HG02943 (cell line): Measurements from ENCODE around the gene HSH2D.
"Not testable (repeated sequence)": the region's sequence is repeated elsewhere in the genome, so short reads cannot be mapped to it uniquely, and the experiment has no call there.

Source experiments
- ATAC-seq: cut with Tn5 transposase; IDR thresholded peaks from one replicate; pipeline ENCODE4 v1.9.1; 2021; ENCODE audit warnings: mild to moderate bottlenecking, low read depth, moderate library complexity; ENCODE audit not compliant: unreplicated experiment

HSH2D gene

DNA sequence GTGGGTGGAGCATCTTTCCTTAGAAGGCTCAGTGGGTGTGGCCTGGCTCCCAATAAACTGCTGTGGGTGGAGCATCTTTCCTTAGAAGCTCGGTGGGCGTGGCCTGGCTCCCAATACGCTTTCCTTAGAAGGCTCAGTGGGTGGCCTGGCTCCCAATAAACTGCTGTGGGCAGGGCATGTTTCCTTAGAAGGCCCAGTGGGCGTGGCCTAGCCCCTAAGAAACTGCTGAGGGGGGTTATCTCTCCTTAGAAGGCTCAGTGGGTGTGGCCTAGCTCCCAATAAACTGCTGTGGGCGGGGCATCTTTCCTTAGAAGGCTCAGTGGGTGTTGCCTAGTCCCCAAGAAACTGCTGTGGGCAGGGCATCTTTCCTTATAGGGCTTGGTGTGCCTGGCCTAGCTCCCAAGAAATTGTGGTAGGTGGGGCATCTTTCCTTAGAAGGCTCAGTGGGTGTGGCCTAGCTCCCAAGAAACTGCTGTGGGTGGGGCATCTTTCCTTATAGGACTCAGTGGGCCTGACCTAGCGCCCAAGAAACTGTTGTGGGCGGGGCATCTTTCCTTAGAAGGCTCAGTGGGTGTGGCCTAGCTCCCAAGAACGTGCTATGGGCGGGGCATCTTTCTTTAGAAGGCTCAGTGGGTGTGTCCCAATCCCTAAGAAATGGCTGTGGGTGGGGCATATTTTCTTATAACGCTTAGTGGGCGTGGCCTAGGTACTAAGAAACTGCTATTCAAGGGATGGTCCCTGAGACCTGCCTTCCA is 10.3 kb downstream of the HSH2D start:
- no peak for ATAC-seq

DNA sequence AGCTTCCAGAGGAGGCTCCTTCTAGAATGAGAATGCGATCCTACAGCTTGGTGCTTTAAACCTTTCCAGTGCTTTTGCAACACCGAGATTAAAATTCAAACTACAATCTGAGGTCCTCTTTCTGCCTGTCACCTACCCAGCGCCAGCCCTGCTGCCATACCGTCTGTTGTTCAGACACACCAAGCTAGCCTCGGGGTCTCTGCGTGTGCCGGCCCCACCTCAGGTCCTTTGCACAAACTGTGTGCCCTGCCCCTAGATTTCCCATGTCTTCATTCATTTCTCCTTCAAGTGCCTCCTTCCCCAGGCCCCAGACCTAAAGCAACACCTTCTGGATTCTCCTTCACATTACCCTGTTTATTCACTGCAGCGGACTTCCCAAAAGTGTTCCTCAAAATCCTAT is 11.1 kb downstream of the HSH2D start:
- ATAC-seq: no peak

DNA sequence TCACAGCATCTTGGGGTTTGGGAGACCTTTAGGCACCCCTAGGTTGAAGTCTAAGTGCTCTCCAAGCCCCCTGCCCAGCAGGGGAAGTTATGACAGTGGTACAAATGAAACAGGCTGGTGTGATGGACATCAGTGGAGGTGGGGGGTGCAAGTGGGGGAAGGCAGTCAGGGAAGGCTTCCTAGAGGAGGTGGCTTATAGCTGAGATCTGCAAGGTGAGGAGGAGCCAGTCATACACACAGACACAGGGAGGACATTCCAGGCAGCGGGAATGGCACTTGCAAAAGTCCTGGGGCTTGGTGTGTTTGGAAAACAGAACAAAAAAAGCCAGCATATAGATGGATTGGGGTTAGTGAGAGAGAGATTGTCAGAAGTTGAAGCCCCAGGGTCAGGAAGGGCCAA is 11.6 kb downstream of the HSH2D start:
- ATAC-seq: no peak

DNA sequence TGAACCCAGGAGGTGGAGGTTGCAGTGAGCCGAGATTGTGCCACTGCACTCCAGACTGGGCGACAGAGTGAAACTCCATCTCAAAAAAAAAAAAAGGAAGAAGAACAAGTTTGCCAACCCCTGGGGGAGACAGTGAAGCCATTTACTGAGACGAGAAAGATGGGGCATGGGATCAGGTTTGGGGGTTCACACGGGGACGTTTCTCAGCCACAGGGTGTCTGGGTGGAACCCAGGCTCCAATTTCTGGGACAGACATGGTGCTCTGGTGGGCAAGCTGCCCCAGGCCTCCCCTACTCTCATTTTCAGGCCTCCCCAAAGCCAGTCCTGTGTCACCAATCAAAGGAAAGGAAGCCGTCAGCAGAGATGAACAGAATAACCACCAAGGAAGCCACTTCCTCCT is 13.4 kb downstream of the HSH2D start:
- no peak for ATAC-seq

DNA sequence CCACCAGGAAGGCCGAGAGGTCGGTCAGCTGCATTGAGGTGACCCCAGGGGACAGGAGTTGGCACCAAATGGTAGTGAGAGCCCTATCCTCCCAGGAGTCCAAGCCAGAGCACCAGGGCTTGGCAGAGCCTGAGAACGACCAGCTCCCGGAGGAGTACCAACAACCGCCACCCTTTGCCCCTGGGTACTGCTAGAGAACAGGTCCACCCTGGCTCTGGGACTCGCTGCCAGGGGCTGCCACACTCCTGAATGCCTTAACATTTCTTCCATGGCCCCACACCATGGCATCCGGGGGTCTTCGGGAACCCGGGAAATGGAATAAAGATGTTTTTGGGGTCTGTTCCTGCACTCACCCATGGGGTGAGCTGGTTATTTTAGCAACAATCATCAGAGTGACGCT is 14.1 kb downstream of the HSH2D start:
- ATAC-seq: no peak

DNA sequence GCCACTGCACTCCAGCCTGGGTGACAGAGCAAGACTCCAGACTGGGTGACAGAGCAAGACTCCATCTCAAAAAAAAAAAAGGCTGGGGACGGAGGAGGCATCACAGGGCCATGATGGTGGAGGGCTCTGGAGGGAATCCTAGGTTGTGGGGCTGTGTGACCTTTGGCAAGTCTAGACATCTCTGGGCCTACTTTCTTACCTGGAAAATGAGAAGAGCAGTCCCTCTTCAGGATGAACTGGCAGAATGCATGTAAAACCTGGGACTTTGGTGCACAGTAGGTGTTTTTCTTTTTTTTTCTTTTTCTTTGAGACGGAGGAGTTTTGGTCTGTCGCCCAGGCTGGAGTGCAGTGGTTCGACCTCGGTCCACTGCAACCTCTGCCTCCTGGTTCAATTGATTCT is 16.2 kb downstream of the HSH2D start:
- no peak for ATAC-seq

DNA sequence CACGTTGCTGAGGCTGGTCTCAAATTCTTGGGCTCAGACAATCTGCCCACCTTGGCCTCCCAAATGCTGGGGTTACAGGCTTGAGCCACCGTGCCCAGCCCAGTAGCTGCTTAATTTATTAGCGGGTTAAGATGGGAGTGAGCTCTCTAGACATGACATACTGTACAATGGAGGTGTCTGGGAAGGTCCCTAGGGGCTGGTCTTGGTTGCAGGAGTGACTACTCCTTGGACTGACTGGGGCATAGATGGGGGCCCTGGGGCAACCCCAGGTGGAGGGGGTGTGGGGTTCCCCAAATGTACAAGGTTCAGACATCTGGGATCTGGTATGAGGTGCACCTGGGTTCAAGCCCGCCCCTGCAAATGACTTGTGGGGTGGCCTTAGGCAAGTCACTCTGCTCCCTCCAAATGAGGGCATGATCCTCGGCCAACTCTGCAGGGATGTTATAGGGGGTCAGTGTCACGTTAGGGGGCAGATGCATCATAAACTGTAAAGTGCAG is 17.0 kb downstream of the HSH2D start:
- ATAC-seq: no peak

DNA sequence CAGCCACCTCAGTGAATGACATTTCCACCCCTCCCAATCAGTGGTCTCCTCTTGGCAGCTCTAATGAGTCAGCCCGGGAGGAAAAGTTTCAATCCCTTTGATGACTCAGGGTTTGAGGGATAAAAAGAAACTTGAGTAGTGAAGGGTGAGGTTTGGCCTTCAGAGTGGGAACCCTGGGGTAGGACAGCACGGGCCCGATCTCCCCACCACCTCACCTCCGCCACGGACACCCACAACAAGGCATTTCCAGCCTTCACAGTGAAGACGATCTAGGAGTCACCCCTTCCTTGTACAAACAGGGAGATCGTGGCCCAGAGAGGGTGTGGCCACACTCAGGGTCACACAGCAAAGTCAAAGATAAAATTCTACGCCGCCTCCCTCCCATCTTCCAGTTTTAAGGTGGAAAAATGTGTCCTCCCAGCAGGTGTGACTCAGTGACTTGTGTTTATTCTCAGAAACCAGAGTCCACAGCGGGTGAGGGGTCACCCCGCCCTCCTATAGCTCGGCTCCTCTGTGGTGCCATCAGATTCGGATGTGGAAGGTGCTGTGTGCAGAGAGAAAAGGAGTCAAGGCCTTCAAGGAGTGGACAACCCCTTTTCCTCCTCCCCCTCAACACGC is 17.6 kb downstream of the HSH2D start:
- no peak for ATAC-seq

DNA sequence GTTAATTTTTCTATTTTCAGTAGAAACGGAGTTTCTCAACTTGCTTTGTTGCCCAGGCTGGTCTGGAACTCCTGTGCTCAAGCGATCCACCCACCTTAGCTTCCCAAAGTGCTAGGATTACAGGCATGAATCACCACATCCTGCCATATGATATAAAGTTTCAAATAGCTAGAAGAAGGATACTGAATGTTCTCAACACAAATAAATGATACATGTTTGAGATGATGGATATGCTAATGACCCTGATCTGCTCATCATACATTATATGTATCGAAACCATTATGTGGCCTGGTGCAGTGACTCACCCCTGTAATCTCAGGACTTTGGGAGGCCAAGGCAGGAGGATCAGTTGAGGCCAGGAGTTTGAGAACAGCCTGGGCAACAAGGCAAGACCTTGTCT is 18.4 kb downstream of the HSH2D start:
- ATAC-seq: no peak

DNA sequence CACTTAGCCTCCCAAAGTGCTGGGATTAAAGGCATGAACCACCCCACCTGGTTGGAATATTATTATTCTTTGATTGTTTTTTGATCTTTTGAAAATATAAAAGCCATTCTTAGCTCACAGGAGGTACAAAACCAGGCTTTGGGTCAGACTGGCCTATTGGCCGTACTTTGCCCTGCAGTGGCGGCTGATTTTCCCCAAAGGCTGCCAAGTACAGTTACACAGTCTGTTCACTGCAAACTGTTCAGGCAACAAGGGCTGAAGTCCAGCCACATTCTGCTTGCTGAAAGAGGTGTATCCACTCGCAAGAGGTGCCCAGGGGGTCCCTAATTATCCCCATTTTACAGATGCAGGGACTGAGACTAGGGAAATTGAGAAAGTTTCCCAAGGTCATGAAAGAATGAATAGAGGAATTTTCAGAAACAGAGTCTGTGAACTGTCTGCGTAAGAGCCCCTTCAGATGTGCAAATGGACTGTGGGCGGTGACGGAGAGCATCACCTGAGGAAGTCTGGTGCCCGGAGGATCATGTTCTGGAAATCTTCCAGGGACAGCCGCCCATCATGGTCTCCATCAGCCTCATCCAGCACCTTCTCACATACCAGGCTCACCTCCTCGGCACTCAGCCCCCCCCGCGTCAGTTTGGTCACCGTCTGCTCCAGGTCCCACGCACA is 20.9 kb downstream of the HSH2D start:
- no peak for ATAC-seq

DNA sequence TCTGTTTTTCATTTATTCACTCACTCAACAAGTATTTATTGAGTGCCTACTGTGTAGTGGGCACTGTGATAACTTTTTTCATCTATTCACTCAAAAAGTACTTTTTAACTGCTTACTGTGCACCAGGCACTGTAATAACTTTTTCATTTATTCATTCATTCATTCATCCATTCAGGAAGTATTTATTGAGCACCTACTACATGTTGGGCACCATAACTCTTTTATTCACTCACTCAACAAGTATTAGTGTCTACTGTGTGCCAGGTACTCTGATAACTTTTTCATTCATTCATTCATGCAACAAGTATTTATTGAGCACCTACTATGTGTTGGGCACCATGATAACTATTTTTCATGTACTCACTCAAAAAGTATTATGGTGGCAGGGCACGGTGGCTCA is 22.9 kb downstream of the HSH2D start:
- no peak for ATAC-seq

DNA sequence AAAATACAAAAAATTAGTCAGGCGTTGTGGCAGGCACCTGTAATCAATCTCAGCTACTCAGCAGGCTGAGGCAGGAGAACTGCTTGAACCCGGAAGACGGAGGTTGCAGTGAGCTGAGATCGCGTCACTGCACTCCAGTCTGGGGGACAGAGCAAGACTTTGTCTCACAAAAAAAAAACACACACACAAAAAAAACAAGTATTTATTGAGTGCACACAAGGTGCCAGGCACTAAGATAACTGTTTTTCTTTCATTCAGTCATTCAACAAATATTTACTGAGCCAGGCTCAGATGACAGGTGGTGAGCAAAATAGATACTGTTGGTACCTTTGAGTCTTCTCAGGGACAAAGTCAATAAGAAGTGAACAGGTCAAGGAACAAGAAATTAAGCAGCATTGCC is 23.6 kb downstream of the HSH2D start:
- no peak for ATAC-seq

DNA sequence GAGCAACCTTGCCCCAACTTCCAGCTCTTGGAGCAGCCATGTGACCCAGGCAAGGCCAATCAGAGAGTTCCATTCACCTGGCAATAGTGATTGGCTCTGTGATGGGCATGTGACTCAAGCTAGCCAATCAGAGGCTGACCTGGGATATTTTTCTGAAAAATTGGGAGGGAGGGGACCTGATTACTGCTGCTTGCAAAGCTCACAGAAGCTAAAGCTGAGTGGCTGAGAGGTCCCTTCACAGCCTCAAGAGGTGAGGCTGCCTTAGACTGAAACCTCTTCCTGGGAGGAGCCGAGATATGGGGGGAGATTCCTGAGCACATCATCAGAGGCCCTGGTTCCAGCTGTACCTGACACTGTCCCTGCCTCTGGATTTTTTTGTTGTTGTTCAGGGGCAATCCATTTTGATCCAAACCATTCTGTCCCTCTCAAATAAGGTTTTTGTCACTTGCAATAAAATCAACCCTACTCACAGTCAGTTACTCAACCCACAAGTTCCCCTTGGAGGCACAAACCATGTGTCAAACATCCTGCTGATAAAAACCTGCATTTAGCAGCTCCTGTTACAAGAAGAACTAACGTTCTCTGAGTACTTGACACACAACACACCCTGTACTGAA is 25.1 kb downstream of the HSH2D start:
- no peak for ATAC-seq

DNA sequence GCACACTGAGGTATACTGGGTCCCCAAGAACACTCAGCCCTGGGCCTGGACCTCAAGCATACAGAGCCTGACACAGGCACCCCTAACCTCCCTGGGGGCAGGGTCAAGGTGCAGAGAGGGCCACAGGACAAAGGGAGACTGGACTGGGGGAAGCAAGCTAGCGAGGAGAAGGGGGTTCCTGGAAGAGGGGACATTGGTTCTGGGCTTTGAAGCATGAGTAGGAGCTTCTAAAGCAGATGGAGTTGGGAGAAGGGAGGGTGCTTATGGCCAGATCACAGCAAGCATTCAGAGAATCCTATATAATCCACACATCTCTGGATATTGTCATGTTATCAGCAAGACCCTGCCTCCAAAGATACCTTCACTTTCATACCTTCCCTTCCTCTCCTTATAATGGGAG is 26.6 kb downstream of the HSH2D start:
- no peak for ATAC-seq

DNA sequence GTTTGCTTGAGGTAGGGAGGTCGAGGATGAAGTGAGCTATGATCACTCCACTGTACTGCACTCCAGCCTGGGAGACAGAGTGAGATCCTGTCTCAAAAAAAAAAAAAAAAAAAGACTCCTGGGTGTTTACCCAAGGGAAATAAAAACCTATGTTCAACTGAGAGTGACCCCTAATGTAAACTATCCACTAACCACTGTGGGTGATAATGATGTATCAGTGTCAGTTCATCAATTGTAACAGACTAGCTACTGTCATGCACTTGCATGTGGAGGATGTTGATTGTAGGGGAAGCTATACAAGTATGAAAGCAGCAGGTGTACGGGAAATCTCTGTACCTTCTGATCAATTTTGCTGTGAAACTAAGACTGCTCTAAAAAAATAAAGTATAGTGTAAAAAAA is 32.5 kb downstream of the HSH2D start:
- ATAC-seq: no peak

DNA sequence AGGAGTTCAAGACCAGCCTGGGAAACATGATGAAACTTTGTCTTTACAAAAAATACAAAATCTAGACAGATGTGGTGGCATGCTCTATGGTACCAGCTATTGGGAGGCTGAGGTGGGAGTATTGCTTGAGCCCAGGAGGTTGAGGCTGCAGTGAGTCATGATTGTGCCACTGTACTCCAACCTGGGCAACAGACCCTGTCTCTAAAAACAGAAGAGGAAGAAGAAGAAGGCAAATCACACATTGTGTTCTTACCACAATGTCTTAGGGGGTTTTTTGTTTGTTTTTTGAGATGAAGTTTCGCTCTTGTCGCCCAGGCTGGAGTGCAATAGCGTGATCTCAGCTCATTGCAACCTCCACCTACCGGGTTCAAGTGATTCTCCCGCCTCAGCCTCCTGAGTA is 35.4 kb downstream of the HSH2D start:
- ATAC-seq: not testable (repeated sequence)

DNA sequence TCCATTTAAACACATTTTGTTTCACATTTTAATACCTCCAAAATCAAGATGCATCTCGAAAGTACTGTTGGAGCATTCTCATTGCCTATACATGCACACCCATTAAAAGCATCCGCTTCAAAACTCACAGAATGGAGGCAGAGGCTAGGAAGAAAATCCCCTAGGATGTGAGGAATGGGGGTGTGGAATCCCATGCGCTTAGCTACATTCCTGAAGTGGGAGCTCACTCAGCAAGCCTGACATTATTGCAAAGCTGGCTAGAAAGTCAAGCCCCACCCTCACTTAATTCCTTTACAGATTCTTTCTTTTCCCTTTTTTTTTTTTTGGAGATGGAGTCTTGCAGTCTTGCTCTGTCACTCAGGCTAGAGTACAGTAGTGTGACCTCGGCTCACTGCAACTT is 37.1 kb downstream of the HSH2D start:
- no peak for ATAC-seq

DNA sequence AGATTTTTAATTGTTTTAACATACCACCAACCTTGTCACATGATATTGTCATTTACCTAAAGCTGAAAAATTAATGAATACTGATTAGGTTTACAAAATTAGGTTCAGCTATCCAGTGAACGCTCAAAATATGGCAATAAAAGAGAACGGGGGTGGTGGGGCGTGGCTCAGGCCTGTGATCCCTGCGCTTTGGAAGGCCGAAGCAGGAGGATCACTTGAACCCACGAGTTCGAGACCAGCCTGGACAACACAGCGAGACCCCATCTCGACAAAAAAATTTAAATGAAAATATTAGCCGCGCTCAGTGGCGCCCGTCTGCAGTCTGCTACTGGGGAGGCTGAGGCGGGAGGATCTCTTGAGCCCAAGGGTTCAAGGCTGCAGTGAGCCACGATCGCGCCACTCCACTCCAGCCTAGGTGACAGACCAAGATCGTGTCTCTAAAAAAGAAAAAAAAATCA is 41.2 kb downstream of the HSH2D start:
- ATAC-seq: no peak

DNA sequence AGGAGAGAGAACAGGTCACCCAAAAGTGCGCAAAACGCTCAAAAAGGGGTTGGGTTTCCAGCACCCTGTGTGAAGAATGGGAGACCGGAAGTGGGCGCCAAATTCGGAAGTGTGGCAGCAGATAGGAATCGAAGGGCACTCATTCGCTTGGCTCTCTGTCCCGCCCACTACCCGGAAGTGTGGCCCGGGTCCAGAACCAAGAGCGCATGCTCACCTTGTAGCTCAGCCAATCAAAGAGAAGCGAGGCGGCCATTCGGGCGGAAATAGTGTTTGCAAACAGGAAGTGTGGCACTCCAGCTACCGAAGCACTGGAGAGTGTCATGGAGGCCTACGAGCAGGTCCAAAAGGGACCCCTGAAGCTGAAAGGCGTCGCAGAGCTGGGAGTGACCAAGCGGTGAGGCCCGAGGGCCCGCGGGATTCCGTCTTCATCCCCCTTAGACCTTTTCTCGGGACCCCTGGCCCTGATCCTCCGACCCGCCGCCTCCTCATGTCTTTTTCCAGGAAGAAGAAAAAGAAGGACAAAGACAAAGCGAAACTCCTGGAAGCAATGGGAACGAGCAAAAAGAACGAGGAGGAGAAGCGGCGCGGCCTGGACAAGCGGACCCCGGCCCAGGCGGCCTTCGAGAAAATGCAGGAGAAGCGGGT is 41.8 kb downstream of the HSH2D start, which contains the start of gene FAM32A:
FAM32A (plus strand) TSS at position 288 of the 645 bp plus-strand sequence; CDS start at position 321, 33 bp downstream.
- peak; percentile 77 for ATAC-seq

DNA sequence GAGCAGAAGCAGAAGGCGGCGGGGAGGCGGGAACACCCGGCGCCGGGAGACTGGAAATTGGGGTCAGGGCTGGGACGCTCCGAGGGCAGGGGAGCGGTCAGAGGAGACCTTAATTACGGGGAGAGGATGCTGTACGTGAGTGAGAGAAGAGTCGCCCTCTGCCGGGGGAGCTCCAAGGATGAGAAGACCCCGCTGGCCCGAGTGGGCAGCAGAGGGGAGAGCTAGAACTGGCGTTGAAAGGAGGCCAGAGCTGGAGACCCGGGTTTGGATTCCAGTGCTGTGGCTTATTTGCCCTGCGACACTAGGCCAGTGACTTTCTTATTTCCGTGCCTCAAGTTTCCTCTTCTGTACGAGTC is 42.3 kb downstream of the HSH2D start:
- ATAC-seq: peak; percentile 2

DNA sequence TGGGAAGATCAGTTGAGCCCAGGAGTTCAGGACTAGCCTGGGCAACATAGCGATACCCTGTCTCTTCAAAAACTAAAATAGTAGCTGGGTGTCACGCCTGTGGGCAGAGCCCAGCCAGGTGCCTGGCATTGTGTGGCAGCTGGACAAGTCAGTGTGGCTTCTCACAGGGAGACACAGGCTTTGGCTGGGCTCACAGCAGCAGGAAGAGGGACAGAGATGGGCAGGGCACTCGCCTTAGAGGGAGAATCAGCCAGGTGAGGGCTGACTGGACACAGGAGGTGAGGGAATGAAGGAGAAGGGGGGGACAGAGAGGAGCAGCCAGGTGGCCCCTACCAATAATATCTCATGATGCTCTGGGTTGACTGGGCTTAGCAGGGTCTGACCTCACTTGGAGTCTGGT is 45.0 kb downstream of the HSH2D start:
- ATAC-seq: no peak
